Measurements from ENCODE around the gene FSIP2. TPM values are rescaled to one million over a fixed set of nuclear protein-coding genes. Genes with fewer than 3 reads are reported as not detected.

The FSIP2 gene
- total RNA-seq, 2 donors from 2014 or later, result 0.14 to 0.20 TPM

GRCh38 chr2:185785156-185785555 is 46.6 kb downstream of the FSIP2 start:
- ATAC-seq (no peak), DNase-seq (ENCODE audit: low spot score) (no peak)
- no peaks in the 10 kb centered on the region for H3K4me1 Mint-ChIP-seq (ENCODE audit: low read depth in 2 of 2)
- no peak overlapping the region for H3K4me3 Mint-ChIP-seq
- no peaks in the 10 kb centered on the region for H3K36me3 Mint-ChIP-seq
- H3K27ac Mint-ChIP-seq, result no peak overlapping the region
- H3K9me3 Mint-ChIP-seq, result peaks cover 7% of the 10 kb centered on the region
- no peaks in the 10 kb centered on the region for H3K27me3 Mint-ChIP-seq

DNA sequence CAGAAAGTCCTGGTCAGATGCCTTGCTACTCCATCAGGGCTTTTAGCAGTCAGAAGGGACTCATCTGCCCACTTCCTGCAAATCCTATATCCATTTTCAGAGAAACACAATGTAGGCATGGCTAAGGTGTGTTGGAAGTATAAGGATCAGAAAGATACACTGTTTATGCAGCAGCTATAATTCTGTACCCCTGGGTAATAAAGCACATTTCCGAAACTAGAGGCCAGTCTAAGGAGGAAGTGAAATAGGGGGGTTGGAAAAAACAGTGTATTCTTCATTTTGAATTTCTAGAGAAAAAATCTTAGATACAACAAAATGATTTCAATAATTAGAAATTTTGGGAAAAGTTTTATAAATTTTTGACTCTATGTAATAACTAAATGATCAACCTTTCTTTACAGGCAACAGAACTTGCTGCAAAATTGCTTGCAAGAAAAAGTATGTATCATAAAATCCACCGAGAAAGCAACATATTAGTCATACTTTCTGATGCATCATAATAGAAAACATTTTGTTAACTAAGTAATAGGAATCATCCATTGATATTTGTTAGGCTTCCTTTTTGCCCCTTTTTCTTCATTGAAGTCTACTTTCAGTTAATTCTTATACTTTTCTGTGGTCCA is 47.4 kb downstream of the FSIP2 start:
- Mint-ChIP-seq H3K27me3 (no peaks in the 10 kb centered on the region), H3K9me3 (peaks cover 5% of the 10 kb centered on the region)
- no peak for DNase-seq (ENCODE audit: low spot score)

DNA sequence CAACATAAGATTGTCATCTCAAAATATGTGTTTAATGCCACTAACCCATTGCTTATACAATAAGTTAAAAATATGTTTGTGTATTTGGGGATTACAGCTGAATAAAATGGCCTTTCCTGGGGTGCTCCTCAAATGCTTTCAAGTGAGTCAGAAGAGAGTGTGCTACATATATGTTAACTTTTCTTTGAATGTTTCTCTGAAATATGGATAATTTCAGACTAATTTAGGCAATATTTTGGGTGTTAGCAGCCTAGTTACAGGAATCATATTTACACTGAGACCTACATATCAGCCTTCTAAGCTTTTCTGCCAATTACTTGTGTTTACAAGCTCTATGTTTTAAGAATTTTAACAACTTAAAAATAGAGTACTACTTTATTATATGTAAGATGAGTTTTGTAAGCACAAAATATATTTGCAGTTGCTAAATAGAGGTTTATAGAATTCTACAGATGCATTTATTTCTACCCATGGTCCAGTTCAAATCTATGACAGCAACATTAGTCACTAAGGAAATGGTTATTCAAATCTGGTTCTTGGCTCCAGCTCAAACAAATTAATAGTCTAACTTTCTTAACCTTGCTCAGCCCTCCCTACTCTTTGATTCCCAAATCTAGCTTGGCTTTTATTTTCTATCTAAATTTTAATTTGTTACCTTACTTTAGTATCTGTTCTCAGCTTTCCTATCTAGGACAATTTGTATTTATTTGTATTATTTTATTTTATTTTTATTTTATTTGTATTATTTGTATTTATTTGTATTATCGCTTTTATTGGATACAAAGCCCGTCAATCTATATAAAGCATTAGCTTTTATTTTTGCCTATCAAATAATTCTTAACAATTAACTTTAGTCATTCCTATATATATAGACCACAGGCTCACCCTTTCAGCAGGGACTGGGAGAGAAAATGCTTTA is 48.9 kb downstream of the FSIP2 start:
- H3K27me3 Mint-ChIP-seq, result no peaks in the 10 kb centered on the region
- H3K36me3 Mint-ChIP-seq, result no peaks in the 10 kb centered on the region
- no peaks in the 10 kb centered on the region for H3K9me3 Mint-ChIP-seq
- DNase-seq (ENCODE audit: low spot score), result no peak
- ATAC-seq, result no peak
- H3K4me1 Mint-ChIP-seq (ENCODE audit: low read depth in 2 of 2), result no peaks in the 10 kb centered on the region
- H3K27ac Mint-ChIP-seq, result no peak overlapping the region
- no peak overlapping the region for H3K4me3 Mint-ChIP-seq

More for the DNA sequence above, 47.4 kb downstream of the FSIP2 start:
- Mint-ChIP-seq H3K4me1 (ENCODE audit: low read depth in 2 of 2) (no peaks in the 10 kb centered on the region), H3K36me3 (no peaks in the 10 kb centered on the region), H3K27ac (no peak overlapping the region), H3K4me3 (no peak overlapping the region)
- ATAC-seq, result no peak

DNA sequence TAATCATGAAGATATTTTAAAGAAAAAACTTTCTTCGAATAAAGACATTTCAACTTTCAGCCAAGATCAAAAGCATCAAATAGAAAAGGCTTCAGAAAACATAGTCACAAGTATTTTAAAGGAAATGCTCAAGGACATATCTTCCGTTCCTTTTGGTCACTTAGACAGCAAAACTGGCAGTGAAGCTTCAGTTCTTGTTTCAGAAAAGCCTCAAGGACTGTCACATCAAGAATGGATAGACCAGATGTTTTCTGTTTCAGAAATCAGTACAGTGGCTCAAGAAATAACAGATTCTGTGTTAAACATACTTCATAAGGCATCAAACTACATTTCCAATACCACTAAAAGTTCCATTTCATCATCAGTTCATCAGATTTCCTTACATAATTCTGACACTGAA is 51.8 kb downstream of the FSIP2 start:
- no peaks in the 10 kb centered on the region for H3K9me3 Mint-ChIP-seq
- H3K4me1 Mint-ChIP-seq (ENCODE audit: low read depth in 2 of 2), result no peaks in the 10 kb centered on the region
- no peaks in the 10 kb centered on the region for H3K27me3 Mint-ChIP-seq
- H3K27ac Mint-ChIP-seq, result no peak overlapping the region
- no peaks in the 10 kb centered on the region for H3K36me3 Mint-ChIP-seq
- DNase-seq (ENCODE audit: low spot score) (no peak), ATAC-seq (no peak)
- H3K4me3 Mint-ChIP-seq, result no peak overlapping the region

DNA sequence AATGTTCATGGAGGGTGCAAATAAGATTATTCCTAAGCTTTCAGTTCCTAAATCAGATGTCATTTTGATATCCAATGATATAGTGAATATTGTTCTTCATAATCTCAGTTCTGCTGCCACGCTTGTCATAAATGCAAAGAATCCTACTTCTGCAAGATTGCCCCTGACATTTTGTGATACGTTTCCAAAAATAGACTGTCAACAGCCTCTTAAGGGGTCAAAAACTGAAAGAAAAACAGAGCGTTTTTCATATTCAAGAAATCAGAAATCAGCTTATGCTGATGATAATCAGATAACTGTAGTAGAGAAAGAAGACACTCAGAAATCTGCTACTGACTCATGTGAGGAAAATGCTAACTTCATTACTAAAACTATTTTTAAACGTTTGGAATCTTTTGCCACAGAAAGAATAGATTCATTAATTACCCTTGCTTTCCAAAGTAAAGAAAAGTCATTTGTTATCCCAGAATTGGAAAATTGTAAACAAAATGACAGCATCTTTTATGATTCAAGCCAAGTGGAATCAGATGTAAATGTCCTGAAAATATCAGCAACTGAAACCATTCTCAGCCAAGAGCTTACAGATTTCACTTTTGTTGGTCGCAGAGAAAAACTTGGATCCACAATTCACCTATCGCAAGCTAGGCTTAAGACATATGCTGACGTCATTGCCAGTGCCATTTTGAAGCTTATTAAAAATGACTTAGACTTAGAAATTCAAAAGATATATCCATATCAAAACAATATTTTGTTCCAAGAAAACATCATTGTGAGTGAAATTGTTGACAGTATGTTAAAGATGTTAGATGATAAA is 55.1 kb downstream of the FSIP2 start:
- H3K4me1 Mint-ChIP-seq (ENCODE audit: low read depth in 2 of 2), result no peaks in the 10 kb centered on the region
- ATAC-seq (no peak), DNase-seq (ENCODE audit: low spot score) (no peak)
- H3K9me3 Mint-ChIP-seq, result peaks cover 3% of the 10 kb centered on the region
- no peaks in the 10 kb centered on the region for H3K27me3 Mint-ChIP-seq
- H3K27ac Mint-ChIP-seq, result no peak overlapping the region
- H3K36me3 Mint-ChIP-seq, result peaks cover 4% of the 10 kb centered on the region
- no peak overlapping the region for H3K4me3 Mint-ChIP-seq

DNA sequence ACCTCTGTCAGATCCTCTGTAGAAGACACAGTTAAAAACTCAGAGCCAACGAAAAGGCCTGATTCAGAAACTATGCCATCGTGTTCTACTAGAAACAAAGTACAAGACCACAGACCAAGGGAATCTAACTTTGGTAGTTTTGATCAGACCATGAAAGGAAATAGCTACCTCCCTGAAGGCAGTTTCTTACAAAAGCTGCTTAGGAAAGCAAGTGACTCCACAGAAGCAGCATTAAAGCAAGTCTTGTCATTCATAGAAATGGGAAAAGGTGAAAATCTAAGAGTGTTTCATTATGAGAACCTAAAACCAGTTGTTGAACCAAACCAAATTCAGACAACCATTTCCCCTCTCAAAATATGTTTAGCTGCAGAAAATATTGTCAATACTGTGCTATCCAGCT is 58.2 kb downstream of the FSIP2 start:
- Mint-ChIP-seq H3K4me1 (ENCODE audit: low read depth in 2 of 2) (no peaks in the 10 kb centered on the region), H3K27me3 (no peaks in the 10 kb centered on the region), H3K27ac (no peak overlapping the region), H3K4me3 (no peak overlapping the region), H3K36me3 (peaks cover 4% of the 10 kb centered on the region), H3K9me3 (peaks cover 3% of the 10 kb centered on the region)
- DNase-seq (ENCODE audit: low spot score), result no peak
- ATAC-seq, result no peak

DNA sequence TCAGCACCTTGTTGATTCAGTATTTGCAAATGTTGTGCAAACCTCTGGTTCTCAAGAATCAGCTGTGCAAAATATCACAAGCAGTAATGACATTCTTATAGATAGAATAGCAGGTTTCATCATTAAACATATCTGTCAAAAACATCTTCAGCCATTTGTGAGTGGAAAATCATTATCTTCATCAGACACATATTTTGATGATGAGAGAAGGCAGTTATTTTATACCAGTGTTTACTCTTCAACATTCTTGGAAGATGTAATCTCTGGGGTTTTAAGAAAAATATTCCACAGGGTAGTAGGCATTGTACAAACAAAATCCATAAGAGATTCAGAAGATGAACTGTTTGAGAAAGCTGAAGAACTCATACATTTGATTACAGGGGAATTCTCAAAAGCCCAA is 64.3 kb downstream of the FSIP2 start:
- no peak overlapping the region for H3K4me3 Mint-ChIP-seq
- ATAC-seq (no peak), DNase-seq (ENCODE audit: low spot score) (no peak)
- H3K4me1 Mint-ChIP-seq (ENCODE audit: low read depth in 2 of 2), result no peaks in the 10 kb centered on the region
- H3K9me3 Mint-ChIP-seq, result peaks cover 7% of the 10 kb centered on the region
- no peak overlapping the region for H3K27ac Mint-ChIP-seq
- H3K36me3 Mint-ChIP-seq, result no peaks in the 10 kb centered on the region
- no peaks in the 10 kb centered on the region for H3K27me3 Mint-ChIP-seq

DNA sequence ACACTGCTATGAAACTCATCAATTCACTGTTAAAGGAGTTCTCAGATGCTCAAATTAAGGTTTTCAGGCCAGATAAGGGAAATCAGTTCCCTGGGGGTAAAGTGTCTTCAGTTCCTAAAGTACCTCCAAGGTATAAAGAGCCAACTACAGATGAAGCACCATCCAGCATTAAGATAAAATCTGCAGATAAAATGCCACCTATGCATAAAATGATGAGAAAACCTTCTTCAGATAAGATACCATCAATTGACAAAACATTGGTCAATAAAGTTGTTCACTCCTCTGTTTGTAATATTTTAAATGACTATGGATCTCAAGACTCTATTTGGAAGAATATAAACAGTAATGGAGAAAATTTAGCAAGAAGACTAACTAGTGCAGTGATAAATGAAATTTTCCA is 68.2 kb downstream of the FSIP2 start:
- no peaks in the 10 kb centered on the region for H3K4me1 Mint-ChIP-seq (ENCODE audit: low read depth in 2 of 2)
- DNase-seq (ENCODE audit: low spot score) (no peak), ATAC-seq (no peak)
- no peaks in the 10 kb centered on the region for H3K27me3 Mint-ChIP-seq
- no peak overlapping the region for H3K27ac Mint-ChIP-seq
- no peak overlapping the region for H3K4me3 Mint-ChIP-seq
- peaks cover 18% of the 10 kb centered on the region for H3K9me3 Mint-ChIP-seq
- H3K36me3 Mint-ChIP-seq, result peaks cover 6% of the 10 kb centered on the region

DNA sequence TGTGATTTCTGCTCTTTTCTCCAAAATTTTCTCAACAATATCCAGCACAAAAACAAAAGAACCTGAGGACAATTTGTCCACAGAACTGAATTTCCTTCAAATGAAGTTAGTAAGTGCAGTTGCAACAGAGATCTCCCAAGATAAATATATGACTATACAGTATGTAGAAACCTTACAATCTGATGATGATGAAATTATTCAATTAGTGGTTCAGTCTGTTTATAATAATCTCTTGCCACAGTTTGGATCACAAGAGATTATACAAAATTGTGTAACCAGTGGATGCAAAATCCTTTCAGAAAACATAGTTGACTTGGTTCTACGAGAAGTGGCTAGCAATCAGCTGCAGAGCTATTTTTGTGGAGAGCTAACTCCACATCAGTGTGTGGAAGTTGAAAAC is 68.7 kb downstream of the FSIP2 start:
- Mint-ChIP-seq H3K9me3 (peaks cover 18% of the 10 kb centered on the region), H3K4me3 (no peak overlapping the region), H3K27ac (no peak overlapping the region), H3K4me1 (ENCODE audit: low read depth in 2 of 2) (no peaks in the 10 kb centered on the region), H3K36me3 (peaks cover 6% of the 10 kb centered on the region), H3K27me3 (no peaks in the 10 kb centered on the region)
- DNase-seq (ENCODE audit: low spot score), result no peak
- ATAC-seq, result no peak

DNA sequence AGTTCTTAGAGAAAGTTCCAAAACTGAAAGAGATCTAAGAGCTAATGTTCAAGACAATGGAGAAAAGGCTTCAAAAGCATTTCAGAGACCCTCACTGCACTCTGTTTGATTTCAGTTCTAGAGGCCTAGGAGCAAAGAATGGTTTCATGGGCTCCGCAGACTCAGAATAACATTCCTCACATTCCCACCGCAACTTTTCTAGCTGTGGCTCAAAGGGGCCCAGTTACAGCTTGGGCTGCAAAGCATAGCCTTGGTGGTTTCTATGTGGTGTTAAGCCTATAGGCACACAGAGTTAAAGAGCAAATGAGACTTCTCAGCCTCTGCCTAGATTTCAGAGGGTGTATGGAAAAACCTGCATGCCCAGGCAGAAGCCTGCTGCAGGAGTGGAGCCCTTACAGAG is 73.0 kb downstream of the FSIP2 start:
- Mint-ChIP-seq H3K27me3 (no peaks in the 10 kb centered on the region), H3K9me3 (peaks cover 27% of the 10 kb centered on the region), H3K4me1 (ENCODE audit: low read depth in 2 of 2) (no peaks in the 10 kb centered on the region), H3K4me3 (no peak overlapping the region), H3K27ac (no peak overlapping the region), H3K36me3 (peaks cover 8% of the 10 kb centered on the region)
- DNase-seq (ENCODE audit: low spot score), result no peak
- ATAC-seq, result no peak

DNA sequence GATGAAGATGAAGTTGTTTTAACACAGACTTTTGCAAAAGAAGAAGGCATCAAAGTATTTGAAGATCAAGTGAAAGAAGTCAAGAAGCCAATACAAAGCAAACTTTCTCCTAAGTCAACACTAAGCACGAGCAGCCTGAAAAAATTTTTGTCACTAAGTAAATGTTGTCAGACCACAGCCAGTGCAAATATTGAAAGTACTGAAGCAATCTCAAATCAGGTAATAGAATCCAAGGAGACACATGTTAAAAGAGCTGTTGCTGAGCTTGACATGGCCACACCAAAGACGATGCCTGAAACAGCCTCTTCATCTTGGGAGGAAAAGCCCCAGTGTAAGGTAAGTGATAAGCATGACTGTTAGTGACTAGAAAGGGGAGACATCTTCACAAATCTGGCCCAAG is 75.1 kb downstream of the FSIP2 start:
- Mint-ChIP-seq H3K9me3 (peaks cover 30% of the 10 kb centered on the region), H3K4me3 (no peak overlapping the region), H3K27me3 (no peaks in the 10 kb centered on the region), H3K36me3 (peaks cover 13% of the 10 kb centered on the region), H3K27ac (no peak overlapping the region), H3K4me1 (ENCODE audit: low read depth in 2 of 2) (no peaks in the 10 kb centered on the region)
- DNase-seq (ENCODE audit: low spot score) (no peak), ATAC-seq (no peak)

DNA sequence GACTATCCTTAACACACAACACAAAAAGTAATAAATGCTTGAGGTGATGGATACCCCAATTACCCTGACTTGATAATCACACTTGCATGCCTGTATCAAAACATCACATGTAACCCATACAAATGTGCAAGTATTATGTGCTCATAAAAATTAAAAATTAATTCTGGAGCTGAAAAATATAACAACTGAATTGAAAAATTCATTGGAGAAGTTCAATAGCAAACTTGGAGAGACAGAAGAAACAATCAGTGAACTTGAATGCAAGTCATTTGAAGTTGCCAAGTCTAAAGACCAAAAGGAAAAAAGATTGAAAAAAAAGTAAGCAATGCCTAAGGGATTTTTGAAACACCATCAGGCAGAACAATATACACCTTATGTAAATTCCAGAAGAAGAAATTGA is 79.4 kb downstream of the FSIP2 start:
- Mint-ChIP-seq H3K27ac (no peak overlapping the region), H3K27me3 (no peaks in the 10 kb centered on the region), H3K9me3 (peaks cover 21% of the 10 kb centered on the region), H3K4me3 (no peak overlapping the region), H3K36me3 (peaks cover 10% of the 10 kb centered on the region), H3K4me1 (ENCODE audit: low read depth in 2 of 2) (no peaks in the 10 kb centered on the region)
- no peak for DNase-seq (ENCODE audit: low spot score)
- ATAC-seq, result no peak

DNA sequence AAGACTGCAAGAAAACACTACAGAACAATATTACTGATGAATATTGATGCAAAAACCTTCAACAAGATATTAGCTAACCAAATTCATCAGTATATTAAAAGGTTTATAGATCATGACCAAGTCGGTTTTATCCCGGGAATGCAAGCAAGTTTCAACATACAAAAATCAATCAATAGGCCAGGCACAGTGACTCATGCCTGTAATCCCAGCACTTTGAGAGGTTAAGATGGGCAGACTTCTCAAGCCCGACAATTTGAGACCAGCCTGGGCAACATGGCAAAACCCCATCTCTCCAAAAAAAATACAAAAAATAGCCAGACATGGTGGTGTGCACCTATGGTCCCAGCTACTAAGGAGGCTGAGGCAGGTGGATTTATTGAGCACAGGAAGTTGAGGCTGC is 82.9 kb downstream of the FSIP2 start:
- Mint-ChIP-seq H3K4me3 (no peak overlapping the region), H3K9me3 (peaks cover 11% of the 10 kb centered on the region), H3K27me3 (no peaks in the 10 kb centered on the region), H3K36me3 (peaks cover 9% of the 10 kb centered on the region), H3K27ac (no peak overlapping the region), H3K4me1 (ENCODE audit: low read depth in 2 of 2) (no peaks in the 10 kb centered on the region)
- no peak for ATAC-seq
- no peak for DNase-seq (ENCODE audit: low spot score)

GRCh38 chr2:185823773-185824172 is 85.2 kb downstream of the FSIP2 start:
- DNase-seq (ENCODE audit: low spot score) (no peak), ATAC-seq (no peak)
- H3K27me3 Mint-ChIP-seq, result no peaks in the 10 kb centered on the region
- H3K9me3 Mint-ChIP-seq, result peaks cover 7% of the 10 kb centered on the region
- no peaks in the 10 kb centered on the region for H3K36me3 Mint-ChIP-seq
- H3K27ac Mint-ChIP-seq, result no peak overlapping the region
- no peaks in the 10 kb centered on the region for H3K4me1 Mint-ChIP-seq (ENCODE audit: low read depth in 2 of 2)
- H3K4me3 Mint-ChIP-seq, result no peak overlapping the region

All from natural killer cell treated with Interleukin-12 subunit alpha and Interleukin-12 subunit beta and Interleukin-15 and Interleukin-18, amount 100 ng/mL, for 72 hours (primary cell).